WTC11 (cell line): Measurements from ENCODE around the gene NSFL1C. TPM values are rescaled to one million over a fixed set of nuclear protein-coding genes. Genes with fewer than 3 reads are reported as not detected.

ENCODE experiments used
- ATAC-seq: fragments of 200-7000 bp; cut with Tn5 transposase; 2 replicates; pipeline ENCODE4 v1.10.0; 2021; ENCODE audit warnings: mild to moderate bottlenecking, moderate library complexity
- CTCF ChIA-PET: fragments of 300-600 bp; sonication (Branson Sonifier 250); formaldehyde crosslinking; loops from one replicate; lab custom pipeline; 2021; ENCODE audit warnings: antibody characterized with exemption; lab: Charles Lee
- POLR2A ChIA-PET: fragments of 350-600 bp; sonication (Branson Sonifier 250); formaldehyde crosslinking; loops from one replicate; lab custom pipeline; 2021; ENCODE audit warnings: antibody characterized with exemption; lab: Charles Lee
- DNase-seq: peaks from one replicate; pipeline ENCODE4 v3.0.0; 2021; ENCODE audit warnings: low spot score
- H3K27ac Mint-ChIP-seq: 2 replicates; pipeline ENCODE4 v1.8.0; 2021; ENCODE audit warnings: mixed read lengths
- H3K27me3 Mint-ChIP-seq: 2 replicates; pipeline ENCODE4 v1.8.0; 2021; ENCODE audit warnings: low read depth, mild to moderate bottlenecking, moderate library complexity, mixed read lengths
- H3K36me3 Mint-ChIP-seq: 2 replicates; pipeline ENCODE4 v1.8.0; 2021; ENCODE audit warnings: mixed read lengths
- H3K4me1 Mint-ChIP-seq: 2 replicates; pipeline ENCODE4 v1.8.0; 2022; ENCODE audit warnings: mixed read lengths
- H3K4me3 Mint-ChIP-seq: 2 replicates; pipeline ENCODE4 v1.8.0; 2021; ENCODE audit warnings: mild to moderate bottlenecking, moderate library complexity, mixed read lengths
- H3K9me3 Mint-ChIP-seq: 2 replicates; pipeline ENCODE4 v1.8.0; 2021; ENCODE audit warnings: mixed read lengths
- FOXJ3 ChIP-seq: sonication (generic); formaldehyde crosslinking; IDR thresholded peaks from 2 replicates; pipeline ENCODE4 v1.9.0; 2021; ENCODE audit warnings: missing genetic modification reagents, mild to moderate bottlenecking, borderline replicate concordance
- HMGA2 ChIP-seq: fragments of 250-450 bp; sonication (Bioruptor Pico); IDR thresholded peaks from 2 replicates; pipeline ENCODE4 v1.4.0; 2021; ENCODE audit warnings: mild to moderate bottlenecking, moderate library complexity
- JUN ChIP-seq: sonication (generic); formaldehyde crosslinking; IDR thresholded peaks from 2 replicates; pipeline ENCODE4 v1.8.0; 2023; ENCODE audit warnings: mild to moderate bottlenecking, missing genetic modification reagents
- NR3C1 ChIP-seq: sonication (generic); formaldehyde crosslinking; conservative IDR thresholded peaks from 2 replicates; pipeline ENCODE4 v1.8.1; 2023; ENCODE audit warnings: low read depth, mild to moderate bottlenecking, missing genetic modification reagents
- SMAD4 ChIP-seq: sonication (generic); formaldehyde crosslinking; IDR thresholded peaks from 2 replicates; pipeline ENCODE4 v1.8.0; 2022; ENCODE audit warnings: mild to moderate bottlenecking, missing genetic modification reagents
- SOX15 ChIP-seq: fragments of 250-450 bp; sonication (Bioruptor Pico); IDR thresholded peaks from 2 replicates; pipeline ENCODE4 v1.9.0; 2021; ENCODE audit warnings: mild to moderate bottlenecking
- SP1 ChIP-seq: sonication (generic); formaldehyde crosslinking; conservative IDR thresholded peaks from 2 replicates; pipeline ENCODE4 v1.8.1; 2022; ENCODE audit warnings: missing genetic modification reagents
- TEAD4 ChIP-seq: sonication (generic); formaldehyde crosslinking; IDR thresholded peaks from 2 replicates; pipeline ENCODE4 v1.8.0; 2022; ENCODE audit warnings: mild to moderate bottlenecking, missing genetic modification reagents
- ZNF423 ChIP-seq: fragments of 250-450 bp; sonication (Bioruptor Pico); IDR thresholded peaks from 2 replicates; pipeline ENCODE4 v2.1.2; 2022; ENCODE audit warnings: mild to moderate bottlenecking, moderate library complexity
- ZNF671 ChIP-seq: fragments of 250-450 bp; sonication (Bioruptor Pico); IDR thresholded peaks from 2 replicates; pipeline ENCODE4 v1.8.0; 2021; ENCODE audit warnings: mild to moderate bottlenecking
- total RNA-seq: library from RNA; stranded (reverse); gene quantifications from 3 replicates; pipeline ENCODE4 v1.2.3, GENCODE V29; 2021
- TF ChIP-seq, protein P1 (sequence below): sonication (generic); formaldehyde crosslinking; conservative IDR thresholded peaks from 2 replicates; pipeline ENCODE4 v1.8.1; 2023; ENCODE audit warnings: mild to moderate bottlenecking, low read depth, missing genetic modification reagents, moderate library complexity
- TF ChIP-seq, protein P2 (sequence below): fragments of 200-600 bp; IDR thresholded peaks from 2 replicates; pipeline ENCODE4 v1.8.0; 2022; ENCODE audit warnings: antibody characterized with exemption
- TF ChIP-seq, protein P3 (sequence below): fragments of 250-450 bp; sonication (Bioruptor Pico); IDR thresholded peaks from 2 replicates; pipeline ENCODE4 v2.1.2; 2022; ENCODE audit warnings: mild to moderate bottlenecking, moderate library complexity
- TF ChIP-seq, protein P4 (sequence below): sonication (generic); formaldehyde crosslinking; IDR thresholded peaks from 2 replicates; pipeline ENCODE4 v1.8.1; 2022; ENCODE audit warnings: missing genetic modification reagents, borderline replicate concordance
- TF ChIP-seq, protein P5 (sequence below): fragments of 250-450 bp; sonication (Bioruptor Pico); IDR thresholded peaks from 2 replicates; pipeline ENCODE4 v1.9.0; 2021; ENCODE audit warnings: mild to moderate bottlenecking
- TF ChIP-seq, protein P6 (sequence below): sonication (generic); formaldehyde crosslinking; IDR thresholded peaks from 2 replicates; pipeline ENCODE4 v1.8.0; 2023; ENCODE audit warnings: missing genetic modification reagents, mild to moderate bottlenecking, borderline replicate concordance
- TF ChIP-seq, protein P7 (sequence below): fragments of 250-450 bp; sonication (Bioruptor Pico); IDR thresholded peaks from 2 replicates; pipeline ENCODE4 v1.9.0; 2021; ENCODE audit warnings: moderate library complexity, mild to moderate bottlenecking, inconsistent platforms, borderline replicate concordance
- TF ChIP-seq, protein P8 (sequence below): fragments of 250-450 bp; sonication (Bioruptor Pico); IDR thresholded peaks from 2 replicates; pipeline ENCODE4 v1.9.0; 2021; ENCODE audit warnings: mild to moderate bottlenecking, borderline replicate concordance

Gene NSFL1C
- total RNA-seq, 1 experiment from 2014 or later = 85.5 TPM

DNA sequence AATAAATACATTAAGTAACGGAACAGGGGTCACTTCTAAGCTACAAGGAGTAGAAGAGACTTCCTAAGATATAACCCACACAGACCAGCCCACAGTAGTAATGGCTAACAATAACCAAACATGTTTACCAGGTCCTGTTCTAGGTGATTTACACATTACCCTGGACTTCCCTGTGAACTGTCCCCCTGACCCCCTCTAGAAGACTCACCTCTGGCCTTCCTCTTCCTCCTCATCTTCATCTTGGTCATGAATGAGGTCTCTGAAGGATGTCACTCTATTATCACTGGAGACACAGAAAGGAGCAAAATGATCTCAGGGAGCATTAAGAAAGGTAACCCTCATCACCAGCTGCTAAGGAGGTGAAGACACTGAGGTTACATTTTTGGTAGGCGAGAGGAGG, 8.7 kb downstream of the NSFL1C start:
- no peak for DNase-seq
- Mint-ChIP-seq H3K4me1 (no peaks in the 10 kb centered on the region), H3K27me3 (no peaks in the 10 kb centered on the region), H3K4me3 (no peak overlapping the region), H3K36me3 (peaks cover 53% of the 10 kb centered on the region), H3K27ac (no peak overlapping the region), H3K9me3 (peaks cover 4% of the 10 kb centered on the region; the same call in 1 of the 2 replicates)
- TF ChIP-seq, protein P1, sequence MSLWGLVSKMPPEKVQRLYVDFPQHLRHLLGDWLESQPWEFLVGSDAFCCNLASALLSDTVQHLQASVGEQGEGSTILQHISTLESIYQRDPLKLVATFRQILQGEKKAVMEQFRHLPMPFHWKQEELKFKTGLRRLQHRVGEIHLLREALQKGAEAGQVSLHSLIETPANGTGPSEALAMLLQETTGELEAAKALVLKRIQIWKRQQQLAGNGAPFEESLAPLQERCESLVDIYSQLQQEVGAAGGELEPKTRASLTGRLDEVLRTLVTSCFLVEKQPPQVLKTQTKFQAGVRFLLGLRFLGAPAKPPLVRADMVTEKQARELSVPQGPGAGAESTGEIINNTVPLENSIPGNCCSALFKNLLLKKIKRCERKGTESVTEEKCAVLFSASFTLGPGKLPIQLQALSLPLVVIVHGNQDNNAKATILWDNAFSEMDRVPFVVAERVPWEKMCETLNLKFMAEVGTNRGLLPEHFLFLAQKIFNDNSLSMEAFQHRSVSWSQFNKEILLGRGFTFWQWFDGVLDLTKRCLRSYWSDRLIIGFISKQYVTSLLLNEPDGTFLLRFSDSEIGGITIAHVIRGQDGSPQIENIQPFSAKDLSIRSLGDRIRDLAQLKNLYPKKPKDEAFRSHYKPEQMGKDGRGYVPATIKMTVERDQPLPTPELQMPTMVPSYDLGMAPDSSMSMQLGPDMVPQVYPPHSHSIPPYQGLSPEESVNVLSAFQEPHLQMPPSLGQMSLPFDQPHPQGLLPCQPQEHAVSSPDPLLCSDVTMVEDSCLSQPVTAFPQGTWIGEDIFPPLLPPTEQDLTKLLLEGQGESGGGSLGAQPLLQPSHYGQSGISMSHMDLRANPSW (CRISPR knock-in tag) = no peak
- TF ChIP-seq, protein P2, sequence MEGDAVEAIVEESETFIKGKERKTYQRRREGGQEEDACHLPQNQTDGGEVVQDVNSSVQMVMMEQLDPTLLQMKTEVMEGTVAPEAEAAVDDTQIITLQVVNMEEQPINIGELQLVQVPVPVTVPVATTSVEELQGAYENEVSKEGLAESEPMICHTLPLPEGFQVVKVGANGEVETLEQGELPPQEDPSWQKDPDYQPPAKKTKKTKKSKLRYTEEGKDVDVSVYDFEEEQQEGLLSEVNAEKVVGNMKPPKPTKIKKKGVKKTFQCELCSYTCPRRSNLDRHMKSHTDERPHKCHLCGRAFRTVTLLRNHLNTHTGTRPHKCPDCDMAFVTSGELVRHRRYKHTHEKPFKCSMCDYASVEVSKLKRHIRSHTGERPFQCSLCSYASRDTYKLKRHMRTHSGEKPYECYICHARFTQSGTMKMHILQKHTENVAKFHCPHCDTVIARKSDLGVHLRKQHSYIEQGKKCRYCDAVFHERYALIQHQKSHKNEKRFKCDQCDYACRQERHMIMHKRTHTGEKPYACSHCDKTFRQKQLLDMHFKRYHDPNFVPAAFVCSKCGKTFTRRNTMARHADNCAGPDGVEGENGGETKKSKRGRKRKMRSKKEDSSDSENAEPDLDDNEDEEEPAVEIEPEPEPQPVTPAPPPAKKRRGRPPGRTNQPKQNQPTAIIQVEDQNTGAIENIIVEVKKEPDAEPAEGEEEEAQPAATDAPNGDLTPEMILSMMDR = no peak
- TF ChIP-seq NR3C1 (CRISPR knock-in tag) (no peak), ZNF423 (no peak), SOX15 (CRISPR knock-in tag) (no peak)
- no peak for ATAC-seq
- ChIA-PET CTCF (no interaction called here), POLR2A (no interaction called here)

DNA sequence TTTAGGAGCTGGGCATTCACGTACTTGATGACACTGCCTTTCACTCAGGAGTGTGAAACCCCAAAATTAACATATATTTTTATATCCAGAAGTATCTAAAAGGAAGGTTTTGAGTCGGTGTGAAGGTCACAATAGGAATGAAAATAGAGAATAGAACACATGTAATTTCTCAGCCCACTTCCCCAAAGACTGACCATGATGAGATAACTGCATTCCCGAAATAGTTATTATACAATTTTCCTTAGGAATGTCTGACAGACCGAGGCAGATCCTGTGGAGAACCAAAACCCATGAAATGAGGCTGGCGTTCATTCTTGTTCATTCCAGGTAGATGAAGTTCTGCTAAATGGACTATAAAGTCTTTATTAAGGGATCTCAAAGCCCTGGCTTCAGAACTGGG, 10.3 kb downstream of the NSFL1C start:
- DNase-seq = no peak
- H3K4me1 Mint-ChIP-seq = no peaks in the 10 kb centered on the region
- no peak overlapping the region for H3K27ac Mint-ChIP-seq
- peaks cover 12% of the 10 kb centered on the region for H3K9me3 Mint-ChIP-seq
- no peak overlapping the region for H3K4me3 Mint-ChIP-seq
- POLR2A ChIA-PET = no interaction called here
- H3K27me3 Mint-ChIP-seq = no peaks in the 10 kb centered on the region
- CTCF ChIA-PET = no interaction called here
- ATAC-seq = no peak
- peaks cover 70% of the 10 kb centered on the region for H3K36me3 Mint-ChIP-seq
- TF ChIP-seq, protein P3, sequence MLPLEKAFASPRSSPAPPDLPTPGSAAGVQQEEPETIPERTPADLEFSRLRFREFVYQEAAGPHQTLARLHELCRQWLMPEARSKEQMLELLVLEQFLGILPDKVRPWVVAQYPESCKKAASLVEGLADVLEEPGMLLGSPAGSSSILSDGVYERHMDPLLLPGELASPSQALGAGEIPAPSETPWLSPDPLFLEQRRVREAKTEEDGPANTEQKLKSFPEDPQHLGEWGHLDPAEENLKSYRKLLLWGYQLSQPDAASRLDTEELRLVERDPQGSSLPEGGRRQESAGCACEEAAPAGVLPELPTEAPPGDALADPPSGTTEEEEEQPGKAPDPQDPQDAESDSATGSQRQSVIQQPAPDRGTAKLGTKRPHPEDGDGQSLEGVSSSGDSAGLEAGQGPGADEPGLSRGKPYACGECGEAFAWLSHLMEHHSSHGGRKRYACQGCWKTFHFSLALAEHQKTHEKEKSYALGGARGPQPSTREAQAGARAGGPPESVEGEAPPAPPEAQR = no peak
- TF ChIP-seq SMAD4 (CRISPR knock-in tag) (no peak), HMGA2 (no peak), TEAD4 (CRISPR knock-in tag) (no peak), JUN (CRISPR knock-in tag) (no peak), SP1 (no peak), FOXJ3 (CRISPR knock-in tag) (no peak), NR3C1 (CRISPR knock-in tag) (no peak), ZNF671 (CRISPR knock-in tag) (no peak)
- TF ChIP-seq, protein P4, sequence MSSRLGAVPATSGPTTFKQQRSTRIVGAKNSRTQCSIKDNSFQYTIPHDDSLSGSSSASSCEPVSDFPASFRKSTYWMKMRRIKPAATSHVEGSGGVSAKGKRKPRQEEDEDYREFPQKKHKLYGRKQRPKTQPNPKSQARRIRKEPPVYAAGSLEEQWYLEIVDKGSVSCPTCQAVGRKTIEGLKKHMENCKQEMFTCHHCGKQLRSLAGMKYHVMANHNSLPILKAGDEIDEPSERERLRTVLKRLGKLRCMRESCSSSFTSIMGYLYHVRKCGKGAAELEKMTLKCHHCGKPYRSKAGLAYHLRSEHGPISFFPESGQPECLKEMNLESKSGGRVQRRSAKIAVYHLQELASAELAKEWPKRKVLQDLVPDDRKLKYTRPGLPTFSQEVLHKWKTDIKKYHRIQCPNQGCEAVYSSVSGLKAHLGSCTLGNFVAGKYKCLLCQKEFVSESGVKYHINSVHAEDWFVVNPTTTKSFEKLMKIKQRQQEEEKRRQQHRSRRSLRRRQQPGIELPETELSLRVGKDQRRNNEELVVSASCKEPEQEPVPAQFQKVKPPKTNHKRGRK (CRISPR knock-in tag) = no peak
- TF ChIP-seq, protein P5, sequence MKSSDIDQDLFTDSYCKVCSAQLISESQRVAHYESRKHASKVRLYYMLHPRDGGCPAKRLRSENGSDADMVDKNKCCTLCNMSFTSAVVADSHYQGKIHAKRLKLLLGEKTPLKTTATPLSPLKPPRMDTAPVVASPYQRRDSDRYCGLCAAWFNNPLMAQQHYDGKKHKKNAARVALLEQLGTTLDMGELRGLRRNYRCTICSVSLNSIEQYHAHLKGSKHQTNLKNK (CRISPR knock-in tag) = no peak
- TF ChIP-seq, protein P6, sequence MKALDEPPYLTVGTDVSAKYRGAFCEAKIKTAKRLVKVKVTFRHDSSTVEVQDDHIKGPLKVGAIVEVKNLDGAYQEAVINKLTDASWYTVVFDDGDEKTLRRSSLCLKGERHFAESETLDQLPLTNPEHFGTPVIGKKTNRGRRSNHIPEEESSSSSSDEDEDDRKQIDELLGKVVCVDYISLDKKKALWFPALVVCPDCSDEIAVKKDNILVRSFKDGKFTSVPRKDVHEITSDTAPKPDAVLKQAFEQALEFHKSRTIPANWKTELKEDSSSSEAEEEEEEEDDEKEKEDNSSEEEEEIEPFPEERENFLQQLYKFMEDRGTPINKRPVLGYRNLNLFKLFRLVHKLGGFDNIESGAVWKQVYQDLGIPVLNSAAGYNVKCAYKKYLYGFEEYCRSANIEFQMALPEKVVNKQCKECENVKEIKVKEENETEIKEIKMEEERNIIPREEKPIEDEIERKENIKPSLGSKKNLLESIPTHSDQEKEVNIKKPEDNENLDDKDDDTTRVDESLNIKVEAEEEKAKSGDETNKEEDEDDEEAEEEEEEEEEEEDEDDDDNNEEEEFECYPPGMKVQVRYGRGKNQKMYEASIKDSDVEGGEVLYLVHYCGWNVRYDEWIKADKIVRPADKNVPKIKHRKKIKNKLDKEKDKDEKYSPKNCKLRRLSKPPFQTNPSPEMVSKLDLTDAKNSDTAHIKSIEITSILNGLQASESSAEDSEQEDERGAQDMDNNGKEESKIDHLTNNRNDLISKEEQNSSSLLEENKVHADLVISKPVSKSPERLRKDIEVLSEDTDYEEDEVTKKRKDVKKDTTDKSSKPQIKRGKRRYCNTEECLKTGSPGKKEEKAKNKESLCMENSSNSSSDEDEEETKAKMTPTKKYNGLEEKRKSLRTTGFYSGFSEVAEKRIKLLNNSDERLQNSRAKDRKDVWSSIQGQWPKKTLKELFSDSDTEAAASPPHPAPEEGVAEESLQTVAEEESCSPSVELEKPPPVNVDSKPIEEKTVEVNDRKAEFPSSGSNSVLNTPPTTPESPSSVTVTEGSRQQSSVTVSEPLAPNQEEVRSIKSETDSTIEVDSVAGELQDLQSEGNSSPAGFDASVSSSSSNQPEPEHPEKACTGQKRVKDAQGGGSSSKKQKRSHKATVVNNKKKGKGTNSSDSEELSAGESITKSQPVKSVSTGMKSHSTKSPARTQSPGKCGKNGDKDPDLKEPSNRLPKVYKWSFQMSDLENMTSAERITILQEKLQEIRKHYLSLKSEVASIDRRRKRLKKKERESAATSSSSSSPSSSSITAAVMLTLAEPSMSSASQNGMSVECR (CRISPR knock-in tag) = no peak
- TF ChIP-seq, protein P7, sequence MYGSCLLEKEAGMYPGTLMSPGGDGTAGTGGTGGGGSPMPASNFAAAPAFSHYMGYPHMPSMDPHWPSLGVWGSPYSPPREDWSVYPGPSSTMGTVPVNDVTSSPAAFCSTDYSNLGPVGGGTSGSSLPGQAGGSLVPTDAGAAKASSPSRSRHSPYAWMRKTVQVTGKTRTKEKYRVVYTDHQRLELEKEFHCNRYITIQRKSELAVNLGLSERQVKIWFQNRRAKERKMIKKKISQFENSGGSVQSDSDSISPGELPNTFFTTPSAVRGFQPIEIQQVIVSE (CRISPR knock-in tag) = no peak
- TF ChIP-seq, protein P8, sequence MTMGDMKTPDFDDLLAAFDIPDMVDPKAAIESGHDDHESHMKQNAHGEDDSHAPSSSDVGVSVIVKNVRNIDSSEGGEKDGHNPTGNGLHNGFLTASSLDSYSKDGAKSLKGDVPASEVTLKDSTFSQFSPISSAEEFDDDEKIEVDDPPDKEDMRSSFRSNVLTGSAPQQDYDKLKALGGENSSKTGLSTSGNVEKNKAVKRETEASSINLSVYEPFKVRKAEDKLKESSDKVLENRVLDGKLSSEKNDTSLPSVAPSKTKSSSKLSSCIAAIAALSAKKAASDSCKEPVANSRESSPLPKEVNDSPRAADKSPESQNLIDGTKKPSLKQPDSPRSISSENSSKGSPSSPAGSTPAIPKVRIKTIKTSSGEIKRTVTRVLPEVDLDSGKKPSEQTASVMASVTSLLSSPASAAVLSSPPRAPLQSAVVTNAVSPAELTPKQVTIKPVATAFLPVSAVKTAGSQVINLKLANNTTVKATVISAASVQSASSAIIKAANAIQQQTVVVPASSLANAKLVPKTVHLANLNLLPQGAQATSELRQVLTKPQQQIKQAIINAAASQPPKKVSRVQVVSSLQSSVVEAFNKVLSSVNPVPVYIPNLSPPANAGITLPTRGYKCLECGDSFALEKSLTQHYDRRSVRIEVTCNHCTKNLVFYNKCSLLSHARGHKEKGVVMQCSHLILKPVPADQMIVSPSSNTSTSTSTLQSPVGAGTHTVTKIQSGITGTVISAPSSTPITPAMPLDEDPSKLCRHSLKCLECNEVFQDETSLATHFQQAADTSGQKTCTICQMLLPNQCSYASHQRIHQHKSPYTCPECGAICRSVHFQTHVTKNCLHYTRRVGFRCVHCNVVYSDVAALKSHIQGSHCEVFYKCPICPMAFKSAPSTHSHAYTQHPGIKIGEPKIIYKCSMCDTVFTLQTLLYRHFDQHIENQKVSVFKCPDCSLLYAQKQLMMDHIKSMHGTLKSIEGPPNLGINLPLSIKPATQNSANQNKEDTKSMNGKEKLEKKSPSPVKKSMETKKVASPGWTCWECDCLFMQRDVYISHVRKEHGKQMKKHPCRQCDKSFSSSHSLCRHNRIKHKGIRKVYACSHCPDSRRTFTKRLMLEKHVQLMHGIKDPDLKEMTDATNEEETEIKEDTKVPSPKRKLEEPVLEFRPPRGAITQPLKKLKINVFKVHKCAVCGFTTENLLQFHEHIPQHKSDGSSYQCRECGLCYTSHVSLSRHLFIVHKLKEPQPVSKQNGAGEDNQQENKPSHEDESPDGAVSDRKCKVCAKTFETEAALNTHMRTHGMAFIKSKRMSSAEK (CRISPR knock-in tag) = no peak
